Activated naive CD4-positive, alpha-beta T cell treated with anti-CD3 and anti-CD28 coated beads for 36 hours (primary cell): ENCODE data around the gene DGKG. TPM values are rescaled to one million over a fixed set of nuclear protein-coding genes. Genes with fewer than 3 reads are reported as not detected.

ENCODE experiments used
- CTCF ChIA-PET: fragments of 350-600 bp; sonication (Branson Sonifier 250); formaldehyde crosslinking; loops from one replicate; lab custom pipeline; 2021; ENCODE audit warnings: antibody characterized with exemption; lab: Charles Lee
- DNase-seq: peaks from one replicate; pipeline ENCODE4 v3.0.0-alpha.2; 2020
- H3K27ac Mint-ChIP-seq: one replicate; pipeline ENCODE4 v1.8.0; 2021; ENCODE audit warnings: mild to moderate bottlenecking, mixed read lengths
- H3K27me3 Mint-ChIP-seq: one replicate; pipeline ENCODE4 v1.8.0; 2021; ENCODE audit warnings: low read depth, mixed read lengths
- H3K36me3 Mint-ChIP-seq: one replicate; pipeline ENCODE4 v1.8.0; 2021; ENCODE audit warnings: low read depth, mixed read lengths
- H3K4me1 Mint-ChIP-seq: one replicate; pipeline ENCODE4 v1.8.0; 2021; ENCODE audit warnings: low read depth, mixed read lengths
- H3K4me3 Mint-ChIP-seq: one replicate; pipeline ENCODE4 v1.8.0; 2021; ENCODE audit warnings: mild to moderate bottlenecking, moderate library complexity, mixed read lengths
- H3K9me3 Mint-ChIP-seq: one replicate; pipeline ENCODE4 v1.8.0; 2021; ENCODE audit warnings: mixed read lengths
- intact Hi-C: fragments of 100-400 bp; cut with micrococcal nuclease; formaldehyde crosslinking; loops from one replicate; pipeline ENCODE4 v1.15.1; 2023
- total RNA-seq, 2 experiments: library from RNA; stranded (reverse); gene quantifications; one replicate each; pipeline ENCODE4 v1.2.3, GENCODE V29; 2021

The DGKG gene
- total RNA-seq, 2 experiments from 2014 or later: 0.25 to 0.98 TPM

DNA sequence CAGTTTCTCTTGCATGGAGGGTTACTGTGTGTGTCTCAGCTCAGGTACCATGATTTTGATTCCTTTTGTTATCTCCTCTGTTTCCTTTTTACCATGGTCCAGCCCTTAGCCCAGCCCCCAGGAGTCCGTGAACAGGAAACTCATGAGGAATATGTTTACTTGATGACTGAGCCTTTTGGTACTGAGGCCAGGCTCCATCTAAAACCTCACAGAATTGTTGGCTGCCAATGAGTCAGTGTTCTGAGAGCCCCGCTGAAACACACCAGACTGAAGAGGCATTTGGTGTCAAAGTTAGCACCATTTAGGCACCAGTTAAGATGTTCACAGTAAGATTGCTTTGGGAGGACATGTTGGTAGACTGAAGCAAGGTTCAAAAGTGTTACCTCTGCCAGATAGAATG is 80.9 kb downstream of the DGKG start:
- peaks cover 2% of the 10 kb centered on the region for H3K27me3 Mint-ChIP-seq
- DNase-seq: no peak
- H3K9me3 Mint-ChIP-seq: no peaks in the 10 kb centered on the region
- H3K27ac Mint-ChIP-seq: no peak overlapping the region
- CTCF ChIA-PET: interaction anchor here (0.6 to 1.5 kb wide), 6 partner anchors 16 to 336 kb away, joined by 3 to 8 read pairs (median 4); no protein-coding TSS in a partner anchor
- no peaks in the 10 kb centered on the region for H3K4me1 Mint-ChIP-seq
- no peaks in the 10 kb centered on the region for H3K36me3 Mint-ChIP-seq
- intact Hi-C loops: no loop called here
- no peak overlapping the region for H3K4me3 Mint-ChIP-seq

DNA sequence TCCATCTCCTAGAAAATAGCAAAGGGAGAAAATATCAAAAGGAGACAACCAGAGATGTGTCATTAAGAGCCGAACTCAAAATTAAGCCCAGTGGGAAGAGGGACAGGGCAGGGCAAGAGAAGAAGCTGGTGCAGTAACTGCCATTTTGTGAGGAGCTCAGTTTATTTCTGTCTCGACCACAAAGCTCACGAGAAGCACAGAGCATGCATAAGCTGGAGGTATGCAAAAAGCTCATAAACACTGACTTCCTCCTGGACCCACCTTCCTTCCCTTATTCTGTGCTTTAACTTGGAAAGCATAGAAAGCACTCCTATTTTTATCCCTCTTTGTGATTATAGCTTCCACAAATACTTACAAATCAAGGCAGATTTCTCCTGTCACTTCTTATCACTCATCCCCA is 81.3 kb downstream of the DGKG start:
- no peaks in the 10 kb centered on the region for H3K9me3 Mint-ChIP-seq
- H3K36me3 Mint-ChIP-seq: no peaks in the 10 kb centered on the region
- no peak overlapping the region for H3K27ac Mint-ChIP-seq
- intact Hi-C loops: no loop called here
- peaks cover 2% of the 10 kb centered on the region for H3K27me3 Mint-ChIP-seq
- no peak for DNase-seq
- no peak overlapping the region for H3K4me3 Mint-ChIP-seq
- CTCF ChIA-PET: interaction anchor here (0.6 to 1.5 kb wide), 7 partner anchors 16 to 334 kb away, joined by 3 to 8 read pairs (median 4); no protein-coding TSS in a partner anchor
- H3K4me1 Mint-ChIP-seq: no peaks in the 10 kb centered on the region

DNA sequence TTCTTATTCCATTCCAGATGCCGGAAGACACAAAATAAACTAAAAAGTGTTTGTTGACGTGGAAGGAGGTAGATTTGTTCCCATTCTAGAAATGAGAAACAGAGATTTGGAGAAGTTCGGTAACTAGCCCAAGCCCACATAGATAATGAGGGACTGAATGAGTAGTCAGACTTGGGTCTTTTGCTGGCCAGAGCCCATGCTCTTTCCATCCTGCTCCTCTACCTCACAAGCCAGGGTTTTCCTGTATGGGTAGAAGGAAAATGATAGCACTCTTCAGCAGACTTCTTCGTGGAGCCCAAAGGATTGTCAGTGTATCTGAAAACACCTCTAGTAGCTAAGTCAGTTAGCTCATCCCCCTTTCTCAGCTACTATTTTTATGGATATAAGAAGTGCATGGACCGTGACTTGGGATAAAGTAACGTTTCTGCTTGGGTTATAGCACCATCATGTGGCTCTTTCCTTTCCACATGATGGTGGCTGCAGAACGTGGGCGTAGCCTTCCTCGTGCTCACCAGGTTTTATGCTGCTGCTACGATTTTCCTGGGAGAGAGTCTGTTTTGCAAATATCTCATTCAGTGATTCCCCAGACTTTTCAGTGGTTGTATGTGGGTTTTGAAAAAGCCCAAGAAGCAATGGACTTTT is 84.6 kb downstream of the DGKG start:
- Mint-ChIP-seq H3K4me1 (no peaks in the 10 kb centered on the region), H3K27ac (no peak overlapping the region), H3K27me3 (peaks cover 2% of the 10 kb centered on the region), H3K36me3 (no peaks in the 10 kb centered on the region), H3K9me3 (no peaks in the 10 kb centered on the region), H3K4me3 (no peak overlapping the region)
- DNase-seq: no peak
- CTCF ChIA-PET: interaction anchor here (0.6 to 1.1 kb wide), 6 partner anchors 128 to 334 kb away, joined by 3 to 4 read pairs (median 3); no protein-coding TSS in a partner anchor
- intact Hi-C loops: no loop called here

DNA sequence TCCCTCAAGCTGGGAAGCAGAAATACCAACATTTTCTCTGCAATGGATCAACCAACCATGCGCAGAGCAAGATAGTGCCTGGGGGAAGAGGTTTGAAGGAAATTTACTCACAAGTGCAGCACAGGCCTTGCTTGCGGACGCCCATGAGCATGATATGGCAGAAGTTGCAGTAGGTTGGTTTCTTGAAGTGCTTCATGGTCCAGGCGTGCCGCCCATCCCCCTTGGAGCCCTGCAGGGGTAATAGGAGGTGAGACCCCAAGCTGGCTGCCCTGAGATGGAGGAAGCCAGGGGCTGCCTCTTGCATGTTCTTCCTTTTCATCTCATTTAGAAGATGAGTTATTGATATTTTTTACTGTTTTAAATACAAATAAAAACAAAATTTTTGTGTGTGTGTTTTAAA is 86.6 kb downstream of the DGKG start:
- no peak overlapping the region for H3K27ac Mint-ChIP-seq
- peaks cover 2% of the 10 kb centered on the region for H3K27me3 Mint-ChIP-seq
- intact Hi-C loops: no loop called here
- no peaks in the 10 kb centered on the region for H3K4me1 Mint-ChIP-seq
- CTCF ChIA-PET: no interaction called here
- no peak for DNase-seq
- H3K4me3 Mint-ChIP-seq: no peak overlapping the region
- H3K36me3 Mint-ChIP-seq: no peaks in the 10 kb centered on the region
- no peaks in the 10 kb centered on the region for H3K9me3 Mint-ChIP-seq

DNA sequence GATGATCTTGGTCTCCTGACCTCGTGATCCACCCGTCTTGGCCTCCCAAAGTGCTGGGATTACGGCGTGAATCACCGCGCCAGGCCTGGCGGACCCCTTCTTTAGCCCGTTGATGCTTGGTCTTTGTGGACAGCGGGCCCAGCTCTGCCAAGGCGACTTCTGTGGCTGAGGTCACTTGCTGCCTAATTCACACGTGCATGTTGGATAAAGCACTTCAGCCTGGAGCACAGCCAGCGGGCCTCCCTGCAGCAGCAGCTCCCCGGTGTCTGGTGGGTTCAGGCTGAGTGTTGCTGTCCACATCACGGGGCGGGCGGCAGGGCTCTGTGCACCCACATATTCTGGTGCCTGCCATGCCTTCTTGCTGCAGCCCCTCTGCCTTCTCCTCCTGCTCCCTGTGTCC is 88.4 kb downstream of the DGKG start:
- Mint-ChIP-seq H3K27me3 (peaks cover 2% of the 10 kb centered on the region), H3K4me1 (no peaks in the 10 kb centered on the region), H3K27ac (no peak overlapping the region), H3K9me3 (no peaks in the 10 kb centered on the region), H3K36me3 (no peaks in the 10 kb centered on the region), H3K4me3 (no peak overlapping the region)
- no peak for DNase-seq
- intact Hi-C loops: no loop called here
- CTCF ChIA-PET: interaction anchor here (0.9 kb wide), 1 partner anchor 290 kb away, joined by 3 read pairs; no protein-coding TSS in a partner anchor

DNA sequence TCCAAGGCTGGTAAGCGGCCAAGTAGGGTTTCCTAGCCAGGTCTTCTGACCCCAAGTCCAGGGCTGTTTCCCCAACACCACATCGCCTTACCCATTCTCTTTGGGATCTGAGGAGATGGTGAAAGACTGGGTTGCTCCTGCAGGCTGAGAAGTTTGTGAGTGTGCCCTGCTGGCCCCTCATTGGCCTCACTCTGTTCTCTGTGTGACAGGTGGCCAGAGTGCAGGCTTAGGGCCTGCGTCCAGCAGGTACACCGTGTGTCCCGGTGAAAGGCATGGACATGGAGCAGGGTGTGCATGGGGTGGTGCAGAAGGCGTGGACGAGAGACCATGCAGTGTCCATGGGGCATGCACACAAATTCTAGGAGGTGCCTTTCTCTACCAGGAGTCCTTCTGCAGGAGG is 91.3 kb downstream of the DGKG start:
- H3K27ac Mint-ChIP-seq: no peak overlapping the region
- H3K36me3 Mint-ChIP-seq: no peaks in the 10 kb centered on the region
- DNase-seq: no peak
- H3K4me1 Mint-ChIP-seq: no peaks in the 10 kb centered on the region
- CTCF ChIA-PET: interaction anchor here (1.0 kb wide), 1 partner anchor 10 kb away, joined by 3 read pairs; no protein-coding TSS in a partner anchor
- H3K9me3 Mint-ChIP-seq: no peaks in the 10 kb centered on the region
- intact Hi-C loops: no loop called here
- no peak overlapping the region for H3K4me3 Mint-ChIP-seq
- H3K27me3 Mint-ChIP-seq: no peaks in the 10 kb centered on the region

DNA sequence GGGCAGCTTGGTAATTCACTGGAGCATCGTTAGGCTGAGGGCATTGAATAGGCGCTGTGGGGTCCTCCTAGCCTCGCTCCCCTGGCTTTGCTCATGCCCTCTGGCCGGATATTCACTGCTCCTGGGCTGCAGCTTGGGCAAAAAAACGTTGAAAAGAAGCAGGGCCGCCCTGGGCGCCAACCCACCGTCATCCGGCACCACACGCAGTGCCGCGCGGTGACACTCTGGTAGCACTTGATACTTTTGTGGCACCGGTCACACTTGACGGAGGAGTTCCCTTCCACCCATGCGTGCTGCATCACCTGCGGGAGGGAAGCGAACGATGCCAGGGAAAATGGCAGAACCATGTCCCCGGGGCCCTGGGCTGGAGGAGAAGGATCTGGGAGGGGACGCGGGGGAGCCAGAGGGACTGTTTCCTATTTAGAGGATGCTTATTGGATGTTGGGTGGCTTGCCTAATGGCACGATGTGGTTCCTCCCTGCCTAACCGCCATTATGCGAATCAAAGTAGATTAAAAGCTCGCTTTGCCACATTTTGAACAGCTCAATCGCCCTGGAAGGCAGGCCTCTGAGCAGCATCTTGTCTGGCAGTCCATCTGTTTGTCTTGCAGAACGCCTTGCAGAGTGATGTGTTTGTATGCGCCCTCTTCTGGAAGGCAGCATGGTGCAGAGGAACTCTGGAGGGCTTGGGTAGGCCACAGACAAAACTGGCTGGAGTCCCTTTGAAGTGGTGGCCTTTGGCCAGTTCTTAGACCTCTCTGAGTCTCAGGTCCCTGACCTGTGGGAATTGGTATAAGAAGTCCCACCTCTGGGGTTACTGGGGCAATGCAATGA is 93.2 kb downstream of the DGKG start:
- Mint-ChIP-seq H3K9me3 (no peaks in the 10 kb centered on the region), H3K4me1 (no peaks in the 10 kb centered on the region), H3K27me3 (no peaks in the 10 kb centered on the region), H3K36me3 (no peaks in the 10 kb centered on the region), H3K4me3 (no peak overlapping the region), H3K27ac (no peak overlapping the region)
- intact Hi-C loops: no loop called here
- CTCF ChIA-PET: no interaction called here
- DNase-seq: no peak

DNA sequence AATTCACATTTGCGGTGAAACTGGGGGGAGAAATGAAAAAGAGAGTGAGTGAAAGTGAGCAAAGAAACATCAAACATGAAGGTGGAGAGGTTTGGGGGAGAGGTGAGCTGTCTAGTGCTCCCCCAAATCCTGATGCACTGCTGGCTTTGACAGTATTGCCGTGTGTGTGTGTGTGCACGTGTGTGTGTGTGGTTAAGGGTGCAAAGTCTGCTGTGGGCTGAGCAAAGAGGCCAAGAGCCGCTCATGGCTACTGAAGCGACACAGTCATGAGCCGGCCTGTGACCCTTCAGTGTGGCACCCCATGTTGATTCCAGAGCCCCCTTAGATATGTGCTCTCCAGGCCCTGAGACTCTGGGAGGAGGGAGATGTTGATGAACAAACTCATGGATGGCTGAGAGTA is 94.3 kb downstream of the DGKG start:
- Mint-ChIP-seq H3K27me3 (no peaks in the 10 kb centered on the region), H3K4me3 (no peak overlapping the region), H3K36me3 (no peaks in the 10 kb centered on the region), H3K27ac (no peak overlapping the region), H3K9me3 (no peaks in the 10 kb centered on the region), H3K4me1 (no peaks in the 10 kb centered on the region)
- no peak for DNase-seq
- CTCF ChIA-PET: no interaction called here
- intact Hi-C loops: no loop called here

DNA sequence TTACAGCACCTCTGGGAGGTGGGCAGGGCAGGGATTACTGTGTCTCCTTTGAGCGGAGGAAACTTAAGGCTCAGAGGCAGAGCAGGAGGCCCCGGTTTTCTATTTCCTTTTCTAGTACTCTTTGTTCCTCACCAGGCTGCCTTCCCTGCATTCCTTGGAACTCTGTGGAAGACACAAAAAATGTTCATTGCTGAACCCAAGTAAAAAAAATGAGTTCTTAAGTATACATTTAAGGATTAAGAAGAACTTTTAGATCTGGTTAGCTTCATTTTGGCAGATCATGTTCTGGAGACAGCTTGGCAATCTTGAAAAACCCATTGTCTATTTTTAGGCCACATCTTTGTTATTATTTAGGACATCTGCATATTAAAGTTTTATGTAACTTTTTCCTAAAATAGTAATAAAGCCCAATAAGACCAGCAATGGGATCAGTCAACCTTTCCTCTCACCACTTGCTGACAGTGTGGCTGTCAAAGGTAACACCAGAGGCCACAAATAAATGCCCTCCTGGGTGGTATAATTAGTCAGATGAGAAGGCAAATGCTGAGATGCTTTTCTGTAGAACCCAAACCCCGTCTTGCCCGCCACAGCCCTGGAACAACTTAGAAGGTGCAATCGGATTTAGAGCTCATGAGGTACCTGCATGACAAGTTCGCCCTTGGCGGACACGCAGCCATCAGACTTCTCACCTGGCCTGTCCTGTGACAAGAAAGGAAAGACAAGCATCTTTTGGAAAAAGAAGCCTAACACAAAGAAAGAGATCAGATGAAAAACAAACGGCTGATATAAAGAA is 97.2 kb downstream of the DGKG start:
- Mint-ChIP-seq H3K9me3 (peaks cover 4% of the 10 kb centered on the region), H3K4me3 (no peak overlapping the region), H3K36me3 (no peaks in the 10 kb centered on the region), H3K27ac (no peak overlapping the region), H3K27me3 (peaks cover 2% of the 10 kb centered on the region), H3K4me1 (peaks cover 11% of the 10 kb centered on the region)
- DNase-seq: no peak
- CTCF ChIA-PET: interaction anchor here (1.0 to 2.8 kb wide), 2 partner anchors 276 to 321 kb away, joined by 3 to 7 read pairs; no protein-coding TSS in a partner anchor
- intact Hi-C loops: no loop called here

DNA sequence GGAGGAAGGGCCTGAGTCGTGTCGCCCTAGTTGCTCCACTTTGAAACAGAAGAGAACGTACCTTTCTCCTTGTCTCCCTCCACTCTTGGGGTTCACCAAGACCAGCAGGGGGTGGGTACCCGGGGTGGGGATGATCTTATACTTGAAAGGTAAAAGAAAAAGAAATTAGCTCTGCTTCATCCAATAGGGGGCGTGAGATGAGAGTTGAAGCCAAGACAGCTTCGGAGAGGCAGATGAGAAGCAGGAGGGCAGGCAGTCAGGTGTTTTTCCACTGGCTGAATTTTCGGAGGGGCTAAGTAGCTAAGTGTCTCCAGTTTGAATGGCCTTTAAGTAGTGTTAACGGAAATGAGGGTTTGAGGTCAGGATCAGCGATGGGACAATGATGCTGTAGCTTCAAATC is 100.4 kb downstream of the DGKG start:
- CTCF ChIA-PET: interaction anchor here (0.5 to 5.0 kb wide), 6 partner anchors 10 to 279 kb away, joined by 3 to 96 read pairs (median 4); no protein-coding TSS in a partner anchor
- Mint-ChIP-seq H3K27ac (no peak overlapping the region), H3K9me3 (peaks cover 4% of the 10 kb centered on the region), H3K27me3 (peaks cover 2% of the 10 kb centered on the region), H3K4me1 (peaks cover 19% of the 10 kb centered on the region), H3K36me3 (no peaks in the 10 kb centered on the region), H3K4me3 (no peak overlapping the region)
- no peak for DNase-seq
- intact Hi-C loops: no loop called here

DNA sequence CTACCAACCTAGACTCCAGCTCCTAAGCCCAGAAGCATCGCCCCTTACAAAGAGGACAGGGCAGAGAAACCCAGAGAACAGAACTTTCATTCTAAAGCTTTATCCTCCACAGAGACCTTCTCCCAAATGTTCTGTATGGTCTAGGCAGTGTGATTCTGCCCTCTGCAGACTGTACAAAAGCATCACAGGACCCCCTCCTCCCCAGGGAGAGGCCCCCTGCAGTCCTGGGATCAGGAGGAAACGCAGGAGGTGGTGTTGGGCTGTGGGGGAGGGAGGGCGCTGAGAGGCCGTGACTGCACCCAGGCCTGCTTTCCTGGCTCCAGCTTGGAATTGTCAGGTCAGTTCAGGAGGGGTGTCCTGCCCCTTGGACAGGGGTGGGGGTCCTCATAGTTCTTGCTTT is 101.3 kb downstream of the DGKG start:
- H3K27ac Mint-ChIP-seq: no peak overlapping the region
- no peak overlapping the region for H3K4me3 Mint-ChIP-seq
- no peak for DNase-seq
- intact Hi-C loops: loop anchor here (1.0 kb wide), 2 partner anchors 254 to 493 kb away; no protein-coding TSS in a partner anchor
- peaks cover 4% of the 10 kb centered on the region for H3K9me3 Mint-ChIP-seq
- peaks cover 20% of the 10 kb centered on the region for H3K4me1 Mint-ChIP-seq
- H3K27me3 Mint-ChIP-seq: peaks cover 2% of the 10 kb centered on the region
- CTCF ChIA-PET: interaction anchor here (0.5 to 5.0 kb wide), 6 partner anchors 11 to 318 kb away, joined by 3 to 96 read pairs (median 6); no protein-coding TSS in a partner anchor
- H3K36me3 Mint-ChIP-seq: no peaks in the 10 kb centered on the region
